ENCODE results near the gene LIN54.

DNA sequence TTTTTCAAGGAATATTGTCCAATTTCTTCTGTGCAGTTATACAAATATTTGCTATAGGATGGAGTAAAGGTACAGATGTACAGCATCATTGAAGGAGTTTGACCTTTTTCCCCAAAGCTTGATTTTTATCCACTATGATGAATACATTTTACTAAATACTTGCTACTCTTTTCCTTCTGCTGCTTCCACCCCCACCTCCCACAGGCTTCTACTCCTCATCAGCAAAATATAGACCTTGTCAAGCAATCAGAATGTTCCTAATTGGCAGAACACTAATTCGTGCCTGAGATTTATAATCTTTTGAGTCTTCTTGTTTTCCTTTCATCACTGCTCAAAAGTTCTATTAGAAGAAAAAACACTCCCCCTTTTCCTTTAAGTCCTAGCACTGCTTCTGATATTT lies 113.9 kb downstream of the LIN54 start:
- no peak for TF ChIP-seq TAF1 (IDR thresholded peaks at IDR 0.05; ENCODE audit: low read depth, low read length)
- no peak for TF ChIP-seq POLR2AphosphoS5 (IDR thresholded peaks at IDR 0.05; ENCODE audit: low read depth, low read length)
- TF ChIP-seq POLR2A (IDR thresholded peaks at IDR 0.05; ENCODE audit: low read depth, low read length), result no peak
- no peak for TF ChIP-seq POU2F2 (IDR thresholded peaks at IDR 0.05; ENCODE audit: low read depth, low read length)
- no peak for TF ChIP-seq SPI1 (IDR thresholded peaks at IDR 0.05; ENCODE audit: low read depth, low read length)

Data from GM12891 (cell line).